ENCODE data around the gene WDFY2.
A peak's percentile ranks its signal among the peaks of the same experiment; 100 is the strongest.
"Not testable (repeated sequence)": the region's sequence is repeated elsewhere in the genome, so short reads cannot be mapped to it uniquely, and the experiment has no call there.

Gene WDFY2

DNA sequence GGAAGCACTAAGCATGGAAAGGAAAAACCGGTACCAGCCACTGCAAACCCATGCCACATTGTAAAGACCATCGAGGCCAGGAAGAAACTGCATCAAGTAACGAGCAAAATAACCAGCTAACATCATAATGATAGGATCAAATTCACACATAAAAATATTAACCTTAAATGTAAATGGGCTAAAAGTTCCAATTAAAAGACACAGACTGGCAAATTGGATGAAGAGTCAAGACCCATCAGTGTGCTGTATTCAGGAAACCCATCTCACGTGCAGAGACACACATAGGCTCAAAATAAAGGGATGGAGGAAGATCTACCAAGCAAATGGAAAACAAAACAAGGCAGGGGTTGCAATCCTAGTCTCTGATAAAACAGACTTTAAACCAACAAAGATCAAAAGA is 15.3 kb upstream of the WDFY2 start:
- DNase-seq, result not testable (repeated sequence)

DNA sequence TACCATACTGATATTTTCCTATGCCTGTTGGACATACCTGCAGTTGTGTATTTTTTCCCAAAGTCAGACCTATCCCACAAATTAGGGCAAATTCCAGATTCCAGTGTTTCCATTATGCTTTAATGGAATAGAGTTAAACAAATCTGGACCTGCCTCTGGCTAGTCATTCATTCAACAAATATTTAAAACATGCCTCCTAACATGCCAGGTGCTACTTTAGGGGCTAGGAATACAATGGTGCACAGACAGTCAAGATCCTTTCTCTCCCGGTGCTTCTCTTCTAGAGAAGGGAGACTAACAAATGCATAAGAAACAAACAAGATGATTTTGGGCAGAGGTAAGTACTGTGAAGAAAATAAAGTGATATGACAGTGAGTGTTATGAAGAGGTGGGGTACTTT is 7.5 kb upstream of the WDFY2 start:
- DNase-seq, result no peak

DNA sequence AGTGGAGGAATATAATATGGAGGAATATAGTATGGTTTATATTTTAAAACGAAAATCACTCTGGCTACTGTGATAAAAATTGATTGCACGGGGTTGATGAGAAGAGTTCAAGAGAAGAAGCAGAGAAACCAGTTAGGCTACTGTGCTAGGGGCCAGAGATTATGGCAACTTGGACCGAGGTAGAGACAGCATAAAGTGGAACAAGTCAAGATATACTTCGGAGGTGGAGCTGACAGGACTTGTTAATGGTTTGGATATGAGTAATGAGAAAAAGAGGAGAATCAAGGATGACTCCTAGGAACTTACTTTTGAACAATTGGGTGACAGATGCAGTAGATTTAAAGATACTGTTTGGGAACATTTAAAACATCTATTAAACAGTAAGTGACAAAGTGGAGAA is 6.6 kb upstream of the WDFY2 start:
- DNase-seq, result no peak

DNA sequence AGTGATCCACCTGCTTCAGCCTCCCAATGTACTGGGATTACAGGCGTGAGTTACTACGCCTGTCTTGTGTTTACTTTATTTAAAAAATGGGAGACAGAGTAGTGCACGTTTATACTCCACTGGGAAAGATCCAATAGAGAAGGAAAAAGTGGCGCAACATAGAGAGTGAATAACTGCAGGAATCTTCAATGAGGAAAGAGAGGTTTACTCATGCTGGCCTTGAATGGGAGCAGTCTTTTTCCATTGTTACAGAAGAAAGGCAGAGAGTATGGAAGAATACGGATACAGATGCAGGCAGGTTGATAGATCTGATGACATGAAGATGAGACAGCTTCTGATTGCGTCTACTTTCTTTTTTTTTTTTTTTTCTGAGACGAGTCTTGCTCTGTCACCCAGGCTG is 4.6 kb upstream of the WDFY2 start:
- DNase-seq, result no peak

DNA sequence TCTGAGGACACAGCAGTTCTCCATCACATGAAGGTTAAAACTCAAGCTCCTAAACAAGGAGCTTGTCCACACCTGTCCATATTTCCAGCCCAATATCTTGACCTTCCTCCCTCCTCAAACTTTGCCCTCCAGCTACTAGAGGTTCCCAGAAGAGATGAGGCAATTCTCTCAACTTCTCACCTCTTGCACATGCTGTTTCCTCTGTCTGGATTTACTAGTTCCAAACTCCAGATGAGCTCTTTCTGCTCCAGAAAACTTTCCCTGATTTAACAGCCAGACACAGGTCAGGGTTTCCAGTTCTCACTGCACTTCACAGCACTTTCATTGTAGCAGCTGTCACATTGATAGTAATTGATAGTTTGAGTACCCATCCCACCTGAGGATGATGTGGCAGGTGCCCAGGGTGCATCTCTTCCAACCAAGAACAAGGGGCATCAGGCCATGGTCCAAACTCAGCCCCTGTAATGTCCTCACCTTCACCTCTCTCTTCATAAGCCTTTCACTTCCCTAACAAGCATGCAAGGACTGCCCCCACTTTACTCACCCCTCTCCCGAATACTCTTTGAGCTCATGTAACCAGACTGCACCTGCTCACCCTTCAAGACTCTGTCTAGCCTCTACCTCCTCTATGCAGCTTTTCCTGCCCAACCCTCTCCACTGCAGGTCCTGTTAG is 3.0 kb upstream of the WDFY2 start:
- no peak for DNase-seq

DNA sequence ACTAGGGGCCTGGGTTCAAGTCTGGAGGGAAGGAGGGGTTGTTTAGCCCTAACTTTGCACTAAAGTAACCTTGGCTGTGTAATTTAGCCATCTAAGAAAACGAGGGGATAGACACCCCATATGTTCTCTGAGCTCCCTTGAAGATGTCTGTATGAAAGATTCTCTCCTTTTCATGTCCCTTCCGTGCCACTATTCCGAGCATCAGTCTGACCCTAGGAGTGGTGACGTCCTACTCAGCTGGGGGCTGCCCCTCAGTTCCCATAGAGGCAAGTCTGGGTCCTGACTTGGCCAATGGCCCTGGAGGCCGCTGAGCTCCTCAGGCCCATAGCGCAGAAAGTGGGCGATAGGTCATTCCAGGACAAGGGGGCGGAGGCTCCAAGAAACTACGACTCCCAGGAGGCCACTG is 790 bp upstream of the WDFY2 start:
- DNase-seq, result no peak

DNA sequence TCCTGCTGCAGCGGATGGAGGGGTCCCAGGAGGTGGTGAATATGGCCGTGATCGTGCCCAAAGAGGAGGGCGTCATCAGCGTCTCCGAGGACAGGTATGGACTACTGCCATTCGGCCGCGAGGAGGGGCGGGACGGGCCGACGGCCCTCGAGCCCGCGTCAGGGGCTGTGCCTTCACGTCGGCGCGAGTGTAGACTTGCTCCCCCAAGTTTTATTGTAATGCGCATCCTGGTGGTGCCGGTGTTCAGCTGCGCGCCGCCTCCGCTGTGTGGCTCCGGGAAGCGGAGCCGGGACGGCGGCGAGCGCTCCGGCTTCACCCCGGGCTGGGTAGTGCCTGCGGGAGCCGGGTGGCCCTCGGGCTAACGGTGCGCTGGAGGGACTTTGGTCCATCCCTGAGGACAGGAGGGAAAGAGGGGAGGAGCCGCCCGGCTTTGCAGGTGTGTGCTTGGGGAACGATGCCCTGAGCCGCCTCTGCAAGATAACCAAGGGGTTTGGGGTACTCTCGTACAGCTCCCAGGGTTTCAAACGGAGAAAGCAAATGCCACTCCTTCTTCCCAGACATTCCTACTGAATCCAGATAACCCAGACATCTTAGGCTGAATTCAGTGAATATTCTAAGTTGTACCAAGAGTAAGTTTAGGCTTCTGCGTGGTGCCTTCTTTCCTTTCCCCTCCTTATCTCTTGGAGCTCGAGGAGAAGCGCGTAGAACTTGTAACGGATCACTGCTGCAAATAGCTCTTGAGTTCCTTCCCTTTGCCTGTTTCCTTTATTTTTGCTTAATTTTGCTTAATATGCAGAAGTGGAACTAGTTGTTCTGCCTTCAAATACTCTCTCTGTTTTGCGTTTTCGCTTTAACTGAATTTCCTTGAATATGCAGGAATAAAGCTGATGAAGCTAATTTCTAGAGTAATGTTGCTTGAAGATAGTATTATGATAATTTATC is 740 bp downstream of the WDFY2 start:
- peak; percentile 43 for DNase-seq

DNA sequence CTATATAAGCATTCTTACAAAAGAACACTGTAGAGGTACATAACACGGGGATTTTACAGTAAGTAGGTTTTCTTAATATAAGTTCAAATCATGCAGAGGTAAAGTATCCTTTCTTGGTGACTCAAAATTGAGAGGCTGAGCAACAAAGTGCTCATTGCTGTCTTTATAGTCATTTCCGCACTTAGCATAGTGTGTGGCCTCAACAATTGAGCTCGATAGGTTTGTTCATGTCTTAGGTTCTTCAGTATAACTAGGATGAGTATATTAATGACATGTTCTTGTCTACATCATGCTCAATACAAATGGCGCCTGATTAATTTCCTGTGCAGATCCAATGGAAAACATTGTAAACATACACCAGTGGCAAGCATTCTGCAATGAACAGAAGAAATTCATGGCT is 1.4 kb downstream of the WDFY2 start:
- DNase-seq, result peak; percentile 24

DNA sequence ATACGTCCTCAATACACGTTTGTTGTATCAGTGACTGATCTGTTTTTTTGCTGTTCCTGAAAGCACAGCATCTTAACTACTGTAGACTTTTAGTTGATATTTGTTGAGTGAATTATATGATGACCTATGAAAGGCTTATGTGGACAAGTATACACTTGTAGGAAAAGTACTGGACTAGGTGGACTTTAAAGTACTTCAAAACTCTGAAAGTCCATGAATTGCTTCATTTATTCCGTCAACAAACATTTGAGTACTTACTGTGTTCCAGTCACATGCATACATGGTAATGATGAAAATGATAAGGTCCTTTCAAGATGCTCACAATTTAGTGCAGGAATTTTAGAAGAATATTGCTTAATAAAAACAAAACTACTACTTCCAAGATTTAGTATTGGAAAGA is 3.1 kb downstream of the WDFY2 start:
- no peak for DNase-seq

DNA sequence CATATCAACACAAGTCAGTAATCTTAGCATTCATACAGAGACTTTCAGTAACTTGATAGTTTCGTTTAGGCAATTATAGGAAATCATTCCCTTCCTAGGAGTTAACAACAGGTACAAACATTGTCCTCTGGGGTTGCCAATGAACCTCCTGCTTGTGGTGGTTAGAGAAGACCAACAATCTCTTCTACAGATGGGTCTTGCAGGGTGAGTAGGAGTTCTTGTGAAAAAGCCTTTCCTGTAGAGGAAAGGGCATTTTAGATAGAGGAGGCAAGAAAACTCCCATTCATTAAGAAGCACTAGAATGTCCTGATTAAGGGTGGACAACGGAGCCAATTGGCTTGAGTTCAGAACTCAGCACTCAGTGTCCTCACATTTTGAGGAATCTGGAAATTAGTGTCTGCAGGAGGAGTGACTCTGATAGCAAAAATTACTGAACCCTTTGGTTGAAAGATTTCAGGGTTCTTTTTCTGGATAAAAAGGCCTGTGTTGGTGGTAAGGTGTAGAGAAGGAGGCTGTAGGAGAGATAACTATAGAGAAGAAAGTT is 4.2 kb downstream of the WDFY2 start:
- no peak for DNase-seq

DNA sequence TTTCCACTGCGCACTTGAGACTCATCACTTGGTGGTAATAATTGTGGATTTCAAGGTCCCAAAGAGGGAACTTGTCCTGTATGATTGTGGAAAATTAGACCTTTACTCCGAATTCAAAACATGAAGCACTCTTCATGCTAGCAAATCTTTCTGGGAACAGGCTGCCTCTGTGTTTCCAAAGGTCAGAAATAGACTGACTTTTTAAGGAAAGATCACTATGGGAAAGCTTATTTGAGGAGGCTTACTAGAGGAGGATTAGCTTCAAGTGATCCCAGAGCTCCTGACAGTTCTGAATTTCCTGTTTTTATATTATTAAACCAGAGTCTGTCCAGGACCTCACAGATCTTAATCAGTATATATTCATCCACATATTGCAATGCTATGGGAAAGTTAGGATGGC is 5.5 kb downstream of the WDFY2 start:
- no peak for DNase-seq

DNA sequence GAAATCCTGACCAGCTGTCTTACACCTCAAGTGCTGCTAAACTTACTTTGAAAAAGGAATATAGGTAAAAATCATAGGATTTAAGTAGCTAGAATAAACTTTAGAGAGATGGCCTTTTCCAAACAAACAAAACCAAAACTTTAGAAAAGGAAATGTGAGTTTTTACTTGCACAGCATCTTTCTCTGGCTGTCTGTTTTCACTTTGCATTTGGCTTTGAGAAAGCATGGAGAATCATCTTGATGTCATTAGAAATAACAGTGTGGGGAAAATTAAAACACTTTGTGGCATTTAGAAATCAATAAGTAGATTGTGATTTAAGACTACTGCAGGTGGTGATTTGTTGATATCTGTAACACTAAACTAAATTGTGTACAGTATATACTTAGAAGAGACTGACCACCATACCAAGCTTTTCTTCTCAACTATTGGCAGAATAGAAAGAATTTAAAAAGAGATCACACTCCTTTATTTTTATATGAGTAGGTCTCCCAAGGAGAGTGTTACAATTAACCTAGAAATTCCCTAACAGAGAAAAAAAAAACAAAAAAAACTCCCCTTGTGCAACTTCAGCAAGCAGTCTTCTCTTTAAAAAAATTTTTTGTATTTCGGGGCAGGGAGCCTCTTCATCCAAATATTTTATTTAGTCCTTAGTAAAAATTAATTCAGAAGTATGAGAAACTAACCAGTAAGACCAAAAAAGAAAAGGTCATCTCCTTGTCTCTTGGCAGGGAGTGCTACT is 6.1 kb downstream of the WDFY2 start:
- DNase-seq, result no peak

DNA sequence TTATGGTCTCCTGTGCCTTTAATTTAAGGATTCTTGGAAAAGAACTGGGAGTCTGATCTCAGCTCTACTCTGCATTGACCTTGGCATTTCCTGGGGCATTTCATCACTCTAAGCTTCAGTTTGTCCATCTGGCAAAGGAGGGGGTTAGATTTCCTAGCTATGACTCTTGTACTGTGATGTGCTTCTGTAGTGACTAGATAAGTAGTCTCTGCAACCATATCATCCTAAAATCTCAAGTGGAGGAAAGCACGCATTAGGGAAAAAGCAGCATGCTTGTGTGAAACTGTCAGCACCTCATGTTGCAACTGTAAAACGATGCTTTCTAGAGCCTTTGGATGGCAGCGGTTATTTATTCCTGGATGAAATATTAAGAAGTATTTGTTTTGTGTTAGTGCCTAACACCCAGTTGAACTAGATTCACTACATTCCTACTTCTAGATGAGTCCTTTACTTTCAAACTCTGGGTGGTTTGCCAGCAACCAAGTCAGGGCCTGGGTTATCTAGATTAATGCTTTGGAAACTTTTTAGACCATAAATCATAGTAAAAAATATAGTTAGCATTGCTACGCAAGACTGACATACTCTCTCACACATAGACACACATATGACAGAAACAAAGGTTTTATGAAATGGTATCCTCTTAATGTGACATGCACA is 6.8 kb downstream of the WDFY2 start:
- DNase-seq, result no peak

DNA sequence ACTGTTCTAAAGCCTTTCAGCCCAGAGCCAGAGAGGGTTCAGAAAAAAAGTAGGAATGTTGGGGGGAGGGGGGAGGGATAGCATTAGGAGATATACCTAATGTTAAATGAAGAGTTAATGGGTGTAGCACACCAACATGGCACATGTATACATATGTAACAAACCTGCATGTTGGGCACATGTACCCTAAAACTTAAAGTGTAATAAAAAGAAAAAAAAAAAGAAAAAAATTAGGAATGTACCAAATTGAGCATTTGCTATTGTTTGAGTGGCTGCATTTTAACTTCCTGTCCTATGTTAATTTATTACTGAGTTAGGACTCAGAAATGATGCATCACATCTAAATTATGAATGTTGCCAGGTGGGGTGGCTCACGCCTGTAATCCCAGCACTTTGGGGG is 7.7 kb downstream of the WDFY2 start:
- not testable (repeated sequence) for DNase-seq

DNA sequence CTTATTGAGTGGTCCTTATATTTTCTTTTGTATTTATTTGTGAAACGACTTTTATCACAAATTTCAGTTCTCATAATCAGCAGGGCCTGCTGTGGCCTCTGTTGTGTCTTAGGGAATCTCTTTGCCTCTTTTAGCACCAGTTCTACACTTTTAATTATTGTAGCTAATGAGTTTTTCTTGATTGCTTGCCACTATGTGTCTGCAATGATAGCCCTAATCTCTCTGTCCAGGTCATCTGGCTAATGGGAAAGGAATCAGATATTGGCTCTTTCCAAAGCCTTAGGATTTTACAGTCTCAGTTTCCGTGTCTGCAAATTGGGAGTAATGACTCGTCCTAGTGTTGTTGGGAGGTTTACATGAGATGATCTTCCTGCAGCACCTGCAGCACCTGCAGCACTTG is 10.2 kb downstream of the WDFY2 start:
- no peak for DNase-seq

DNA sequence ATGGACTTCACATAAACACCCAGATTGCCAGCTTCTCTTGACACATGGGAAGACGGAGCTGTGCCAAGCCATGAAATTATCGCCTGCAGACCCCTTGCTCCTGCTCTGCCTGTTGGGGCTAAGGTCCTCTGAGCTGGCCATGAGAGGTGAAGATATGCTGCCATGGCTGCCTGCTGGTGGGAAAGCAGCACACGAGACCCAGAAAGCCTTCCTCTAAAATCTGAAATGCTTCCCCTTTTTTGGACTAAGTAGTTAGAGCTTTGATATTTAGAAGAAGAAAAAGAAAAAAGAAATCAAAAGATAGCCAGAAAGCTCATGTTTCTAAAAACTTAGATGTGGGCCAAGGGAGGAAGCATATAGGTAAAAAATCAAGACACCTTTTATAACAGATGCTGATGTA is 11.2 kb downstream of the WDFY2 start:
- DNase-seq, result no peak

DNA sequence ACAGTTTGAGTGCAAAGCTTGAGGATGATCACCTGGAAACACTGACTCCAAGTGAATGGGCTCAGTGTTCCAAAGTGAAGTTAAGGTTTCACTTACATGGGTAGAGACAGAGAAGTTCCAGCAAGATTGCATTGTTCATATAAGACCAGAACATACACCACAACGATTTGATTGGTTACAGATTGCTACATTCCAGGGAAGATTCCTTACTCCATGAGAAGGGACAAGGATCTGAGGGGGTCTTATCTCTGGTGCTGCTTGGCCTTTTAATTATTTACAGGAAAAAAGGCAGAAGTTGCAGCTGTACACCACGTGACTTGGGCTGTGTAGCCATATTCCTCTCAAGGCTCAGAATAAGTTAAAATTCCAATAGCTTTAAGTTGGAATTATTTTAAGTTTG is 12.3 kb downstream of the WDFY2 start:
- DNase-seq, result no peak

DNA sequence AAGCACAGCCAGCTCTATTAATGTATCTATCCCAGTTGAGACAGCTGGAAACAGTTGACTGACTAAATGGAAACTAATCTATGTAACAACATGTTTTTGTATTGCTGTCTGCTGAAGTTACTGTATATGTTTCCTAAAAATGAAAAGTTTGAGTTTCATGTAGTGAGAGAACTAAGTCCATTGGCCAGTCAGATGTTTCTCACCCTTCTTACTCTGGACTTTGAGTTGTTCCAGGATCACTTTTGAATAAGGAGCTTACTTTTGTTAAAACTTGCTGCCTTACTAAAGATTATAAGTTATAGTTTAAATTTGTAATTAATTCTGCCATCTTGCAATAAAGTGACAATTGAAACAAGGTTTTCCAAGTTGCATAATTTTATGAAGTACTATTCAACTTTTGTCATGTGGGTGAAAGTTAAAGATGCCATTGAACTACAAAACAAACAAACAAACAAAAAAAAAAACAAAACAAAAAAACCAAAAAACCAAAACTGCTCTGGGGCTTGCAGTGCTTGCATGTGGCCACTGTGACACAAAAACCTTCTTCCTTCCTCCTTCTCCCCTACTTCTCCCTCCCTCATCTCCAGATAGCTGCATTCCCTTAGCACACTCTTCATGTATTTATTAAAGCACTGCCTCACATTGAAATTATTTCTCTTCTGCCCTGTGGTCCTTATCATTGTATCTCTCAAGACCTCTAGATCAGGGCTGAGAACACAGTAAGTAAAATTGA is 15.3 kb downstream of the WDFY2 start:
- no peak for DNase-seq

DNA sequence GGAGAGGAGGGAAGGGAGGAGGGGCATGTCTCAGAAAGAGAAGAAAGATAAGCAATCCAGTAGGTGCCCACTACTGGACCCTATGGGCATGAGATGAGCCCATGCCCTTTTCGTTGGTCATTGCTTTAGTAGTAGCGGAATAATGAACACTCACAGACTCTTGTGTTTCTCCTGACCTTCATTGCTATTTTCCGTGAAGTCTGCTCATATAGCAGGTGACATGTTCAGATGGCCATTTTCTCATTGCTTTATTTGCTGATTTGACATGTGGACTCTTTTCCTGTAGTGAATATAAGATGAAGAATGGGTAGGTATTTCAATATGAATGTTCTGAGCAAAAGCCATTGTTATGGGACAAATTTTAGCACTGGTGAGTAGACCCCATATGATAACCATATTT is 16.4 kb downstream of the WDFY2 start:
- no peak for DNase-seq

DNA sequence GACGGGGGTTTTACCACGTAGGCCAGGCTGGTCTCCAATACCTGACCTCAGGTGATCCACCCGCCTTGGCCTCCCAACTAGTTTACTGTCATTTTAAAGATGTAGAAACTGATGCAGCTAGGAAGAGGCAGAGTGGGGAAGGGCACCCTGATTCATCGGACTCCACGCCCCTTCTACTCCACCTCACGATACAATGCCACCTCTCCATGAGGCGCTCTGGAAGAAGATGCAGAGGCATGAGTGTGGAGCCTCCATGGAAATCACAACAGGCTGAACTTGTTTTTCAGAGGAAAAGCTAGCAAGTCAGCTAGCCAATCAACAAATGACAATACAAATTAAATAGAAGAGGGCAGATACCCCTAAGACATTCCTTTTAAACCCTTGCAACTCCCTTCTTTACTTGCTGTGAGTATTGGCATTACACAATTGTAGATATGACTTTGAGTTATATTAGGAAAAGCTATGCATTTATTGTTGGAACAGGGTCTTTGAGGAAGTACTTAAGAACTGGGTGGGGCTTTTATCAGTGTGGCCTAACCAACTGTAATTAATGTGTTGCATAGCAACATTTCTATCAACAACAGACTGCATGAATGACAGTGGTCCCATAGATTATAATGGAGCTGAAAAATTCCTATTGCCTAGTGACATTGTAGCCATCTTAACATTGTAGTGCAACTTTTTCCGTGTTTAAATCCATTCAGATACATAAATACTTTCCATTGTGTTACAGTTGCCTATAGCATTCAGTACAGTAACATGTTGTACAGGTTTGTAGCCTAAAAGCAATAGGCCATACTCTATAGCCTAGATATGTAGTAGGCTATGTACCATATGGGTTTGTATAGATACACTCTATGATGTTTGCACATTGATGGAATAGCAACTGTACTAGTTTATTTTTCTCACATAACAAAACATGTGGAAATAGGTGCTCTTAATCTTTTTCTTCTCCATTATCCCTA is 17.6 kb downstream of the WDFY2 start:
- DNase-seq, result no peak

DNA sequence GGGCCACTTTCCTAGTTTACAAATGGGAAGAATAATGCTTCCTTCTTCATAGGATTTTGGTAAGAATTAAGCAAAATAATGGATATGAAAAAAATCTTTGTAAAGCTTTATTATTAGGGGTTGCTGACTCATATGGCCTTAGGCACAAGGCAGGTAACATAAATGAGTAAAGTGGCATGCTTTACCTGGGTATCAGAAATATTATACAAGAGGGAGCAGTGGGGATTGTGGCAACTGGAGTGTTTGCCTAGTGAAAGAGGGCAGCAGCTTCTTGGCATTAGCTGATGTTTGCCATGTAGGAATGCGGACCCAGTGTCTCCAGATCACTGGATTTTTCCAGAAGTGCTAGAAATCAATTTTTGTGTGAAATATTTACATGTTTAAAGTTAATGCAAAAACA is 19.5 kb downstream of the WDFY2 start:
- no peak for DNase-seq

Measured in NCI-H1105 treated with DMSO at 0.1 percent for 48 hours (cell line).